Fibroblast of lung (primary cell): ENCODE measurements around the gene PRRT2. TPM values are rescaled to one million over a fixed set of nuclear protein-coding genes. Genes with fewer than 3 reads are reported as not detected.

Experiments used
- DNase-seq, 2 donors: peaks; one replicate each; pipeline versions ENCODE4 v3.0.0 to v3.0.0-alpha.2; 2010; ENCODE audit warnings: low read depth in 2 of 2
- H2AFZ ChIP-seq: 2 replicates; pipeline ENCODE4 v1.5.1; 2012; ENCODE audit warnings: low read length, control low read depth, inconsistent platforms
- H3K27ac ChIP-seq: 2 replicates; pipeline ENCODE4 v1.5.1; 2011; ENCODE audit warnings: low read length, control low read depth; ENCODE audit not compliant: insufficient read depth
- H3K27me3 ChIP-seq: 2 replicates; pipeline ENCODE4 v1.5.1; 2011; ENCODE audit warnings: mild to moderate bottlenecking, low read length; ENCODE audit not compliant: control insufficient read depth, insufficient read depth
- H3K36me3 ChIP-seq: 2 replicates; pipeline ENCODE4 v1.5.1; 2011; ENCODE audit warnings: low read length; ENCODE audit not compliant: control insufficient read depth, insufficient read depth
- H3K4me1 ChIP-seq: 2 replicates; pipeline ENCODE4 v1.5.1; 2011; ENCODE audit warnings: low read length; ENCODE audit not compliant: control insufficient read depth, insufficient read depth; ENCODE audit errors: extremely low read depth
- H3K4me2 ChIP-seq: 2 replicates; pipeline ENCODE4 v1.5.1; 2011; ENCODE audit warnings: low read length, control low read depth; ENCODE audit not compliant: insufficient read depth; ENCODE audit errors: extremely low read depth
- H3K4me3 ChIP-seq, 4 experiments: fragments of 200-600 bp in 1 of 4; sonication (generic) in 1 of 4; replicated peaks in 1 of 4; 2 replicates each; pipeline ENCODE4 v1.5.1; 2011 to 2016; ENCODE audit warnings: low read length in 4 of 4, low read depth in 3 of 4, mild to moderate bottlenecking in 3 of 4, control low read depth in 2 of 4, inconsistent platforms in 1 of 4, mixed read lengths in 1 of 4; ENCODE audit not compliant: insufficient read depth in 1 of 4; ENCODE audit errors: control extremely low read depth in 1 of 4
- H3K79me2 ChIP-seq: 2 replicates; pipeline ENCODE4 v1.5.1; 2012; ENCODE audit warnings: mild to moderate bottlenecking, low read length, inconsistent platforms; ENCODE audit not compliant: control insufficient read depth, insufficient read depth
- H3K9ac ChIP-seq: 2 replicates; pipeline ENCODE4 v1.5.1; 2011; ENCODE audit warnings: mild to moderate bottlenecking, low read length, control low read depth; ENCODE audit not compliant: insufficient read depth
- H3K9me3 ChIP-seq: 2 replicates; pipeline ENCODE4 v1.5.1; 2012; ENCODE audit warnings: low read depth, low read length; ENCODE audit not compliant: control insufficient read depth, insufficient read depth
- H4K20me1 ChIP-seq: 2 replicates; pipeline ENCODE4 v1.5.1; 2011; ENCODE audit warnings: low read length; ENCODE audit not compliant: control insufficient read depth, insufficient read depth; ENCODE audit errors: extremely low read depth
- EZH2 ChIP-seq: IDR thresholded peaks from 2 replicates; pipeline ENCODE4 v1.5.1; 2012; ENCODE audit warnings: low read length, control low read depth, mild to moderate bottlenecking; ENCODE audit errors: missing control alignments
- polyA plus RNA-seq, 2 donors: library from polyadenylated mRNA; depleted of rRNA in 1 of 2; stranded (reverse) in 1 of 2; unstranded in 1 of 2; fragments of >200 nt; gene quantifications; 2 replicates each; pipeline ENCODE4 v1.2.1, GENCODE V29; 2011 to 2012; ENCODE audit warnings: missing spikeins in 1 of 2
- total RNA-seq: library from RNA; depleted of rRNA; stranded (reverse); fragments of >200 nt; gene quantifications from 2 replicates; pipeline ENCODE4 v1.2.1, GENCODE V29; 2014
- TF ChIP-seq, protein P1 (sequence below), 2 donors: IDR thresholded peaks in 1 of 2; conservative IDR thresholded peaks in 1 of 2; 1 replicate in 1 of 2; 2 replicates in 1 of 2; pipeline ENCODE4 v1.5.1; 2011 to 2012; ENCODE audit warnings: low read length in 2 of 2, control low read depth in 1 of 2, inconsistent platforms in 1 of 2, low read depth in 1 of 2, mild to moderate bottlenecking in 1 of 2

Gene PRRT2
- total and polyA plus RNA-seq, 2 donors (not counting 1 experiment from before 2014, with no cell fraction given) = 1.3 to 2.1 TPM

DNA sequence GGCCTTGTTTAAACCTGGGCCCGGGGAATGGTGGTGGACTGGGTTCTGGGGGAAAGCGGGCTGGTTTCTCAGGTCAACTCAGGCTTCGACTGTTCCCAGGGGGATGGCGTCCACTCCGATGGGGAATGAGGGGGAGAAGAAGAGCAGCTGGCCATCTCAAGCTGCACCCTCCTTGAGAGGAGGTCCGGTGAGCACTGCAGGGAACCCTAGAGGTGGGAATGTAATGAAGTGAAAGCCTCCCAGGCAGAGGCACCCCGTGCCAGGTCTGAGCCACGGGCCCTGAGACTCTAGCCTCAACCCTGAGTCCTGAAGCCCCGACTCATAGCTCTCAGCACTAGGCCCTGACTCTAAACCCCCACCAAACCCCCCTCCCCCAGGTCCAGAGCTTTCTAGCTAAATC lies 52.2 kb downstream of the PRRT2 start:
- Histone ChIP-seq H4K20me1 (no peaks in the 10 kb centered on the region), H3K27ac (no peak overlapping the region), H3K27me3 (no peaks in the 10 kb centered on the region), H3K79me2 (peaks cover 14% of the 10 kb centered on the region), H3K4me3 (no peak overlapping the region), H2AFZ (no peak overlapping the region), H3K36me3 (peaks cover 3% of the 10 kb centered on the region), H3K4me1 (no peaks in the 10 kb centered on the region), H3K9me3 (no peaks in the 10 kb centered on the region), H3K4me2 (no peak overlapping the region), H3K9ac (no peak overlapping the region)
- TF ChIP-seq EZH2 = no peak
- TF ChIP-seq, protein P1, sequence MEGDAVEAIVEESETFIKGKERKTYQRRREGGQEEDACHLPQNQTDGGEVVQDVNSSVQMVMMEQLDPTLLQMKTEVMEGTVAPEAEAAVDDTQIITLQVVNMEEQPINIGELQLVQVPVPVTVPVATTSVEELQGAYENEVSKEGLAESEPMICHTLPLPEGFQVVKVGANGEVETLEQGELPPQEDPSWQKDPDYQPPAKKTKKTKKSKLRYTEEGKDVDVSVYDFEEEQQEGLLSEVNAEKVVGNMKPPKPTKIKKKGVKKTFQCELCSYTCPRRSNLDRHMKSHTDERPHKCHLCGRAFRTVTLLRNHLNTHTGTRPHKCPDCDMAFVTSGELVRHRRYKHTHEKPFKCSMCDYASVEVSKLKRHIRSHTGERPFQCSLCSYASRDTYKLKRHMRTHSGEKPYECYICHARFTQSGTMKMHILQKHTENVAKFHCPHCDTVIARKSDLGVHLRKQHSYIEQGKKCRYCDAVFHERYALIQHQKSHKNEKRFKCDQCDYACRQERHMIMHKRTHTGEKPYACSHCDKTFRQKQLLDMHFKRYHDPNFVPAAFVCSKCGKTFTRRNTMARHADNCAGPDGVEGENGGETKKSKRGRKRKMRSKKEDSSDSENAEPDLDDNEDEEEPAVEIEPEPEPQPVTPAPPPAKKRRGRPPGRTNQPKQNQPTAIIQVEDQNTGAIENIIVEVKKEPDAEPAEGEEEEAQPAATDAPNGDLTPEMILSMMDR (conservative IDR thresholded peaks at IDR 0.05 in 1 of 2, IDR thresholded peaks at IDR 0.05 in 1 of 2; ENCODE audit: low read depth in 1 of 2, low read length in 2 of 2) = no peak
- DNase-seq = no peak

Other genes with a start within 250 kb of the PRRT2 start
- not detected in 2 replicates for gene SPN, start 148.9 kb upstream of the PRRT2 start, total RNA-seq
- 0.01 and 0.05 TPM in 2 replicates for gene SPN, start 148.9 kb upstream of the PRRT2 start, polyA plus RNA-seq
- gene QPRT, start 133.0 kb upstream of the PRRT2 start, total RNA-seq = 53.7 and 94.0 TPM in 2 replicates
- gene QPRT, start 133.0 kb upstream of the PRRT2 start, polyA plus RNA-seq = 10.3 and 27.7 TPM in 2 replicates
- not detected in 2 replicates for gene C16orf54, start 66.2 kb upstream of the PRRT2 start, total RNA-seq
- not detected in 2 replicates for gene C16orf54, start 66.2 kb upstream of the PRRT2 start, polyA plus RNA-seq
- not detected in 2 replicates for gene ZG16, start 33.9 kb upstream of the PRRT2 start, total RNA-seq
- not detected in 2 replicates for gene ZG16, start 33.9 kb upstream of the PRRT2 start, polyA plus RNA-seq
- 4.4 and 17.7 TPM in 2 replicates for gene KIF22, start 21.4 kb upstream of the PRRT2 start, total RNA-seq
- 12.3 and 43.3 TPM in 2 replicates for gene KIF22, start 21.4 kb upstream of the PRRT2 start, polyA plus RNA-seq
- gene MAZ, start 5.7 kb upstream of the PRRT2 start, total RNA-seq = 131 and 136 TPM in 2 replicates
- gene MAZ, start 5.7 kb upstream of the PRRT2 start, polyA plus RNA-seq = 68.1 and 96.6 TPM in 2 replicates
- gene PAGR1, start 4.0 kb downstream of the PRRT2 start, total RNA-seq = 10.7 and 12.1 TPM in 2 replicates
- 10.0 and 16.2 TPM in 2 replicates for gene PAGR1, start 4.0 kb downstream of the PRRT2 start, polyA plus RNA-seq
- gene MVP, start 8.3 kb downstream of the PRRT2 start, total RNA-seq = 336 and 518 TPM in 2 replicates
- 208 and 214 TPM in 2 replicates for gene MVP, start 8.3 kb downstream of the PRRT2 start, polyA plus RNA-seq
- 89.1 and 99.6 TPM in 2 replicates for gene CDIPT, start 51.0 kb downstream of the PRRT2 start, total RNA-seq
- gene CDIPT, start 51.0 kb downstream of the PRRT2 start, polyA plus RNA-seq = 78.1 and 84.9 TPM in 2 replicates
- gene SEZ6L2, start 87.4 kb downstream of the PRRT2 start, total RNA-seq = 1.8 and 2.6 TPM in 2 replicates
- 0.80 and 1.2 TPM in 2 replicates for gene SEZ6L2, start 87.4 kb downstream of the PRRT2 start, polyA plus RNA-seq
- 5.4 and 5.9 TPM in 2 replicates for gene ASPHD1, start 88.3 kb downstream of the PRRT2 start, total RNA-seq
- 0.77 and 1.3 TPM in 2 replicates for gene ASPHD1, start 88.3 kb downstream of the PRRT2 start, polyA plus RNA-seq
- 4.6 and 6.3 TPM in 2 replicates for gene KCTD13, start 114.0 kb downstream of the PRRT2 start, total RNA-seq
- 5.7 and 5.9 TPM in 2 replicates for gene KCTD13, start 114.0 kb downstream of the PRRT2 start, polyA plus RNA-seq
- gene TMEM219, start 149.9 kb downstream of the PRRT2 start, total RNA-seq = 80.6 and 100 TPM in 2 replicates
- 79.4 and 86.3 TPM in 2 replicates for gene TMEM219, start 149.9 kb downstream of the PRRT2 start, polyA plus RNA-seq
- 36.5 and 41.3 TPM in 2 replicates for gene TAOK2, start 161.7 kb downstream of the PRRT2 start, total RNA-seq
- gene TAOK2, start 161.7 kb downstream of the PRRT2 start, polyA plus RNA-seq = 12.3 and 14.3 TPM in 2 replicates
- gene HIRIP3, start 183.4 kb downstream of the PRRT2 start, total RNA-seq = 5.6 and 7.9 TPM in 2 replicates
- 3.0 and 7.2 TPM in 2 replicates for gene HIRIP3, start 183.4 kb downstream of the PRRT2 start, polyA plus RNA-seq
- gene INO80E, start 184.0 kb downstream of the PRRT2 start, total RNA-seq = 16.3 and 18.5 TPM in 2 replicates
- gene INO80E, start 184.0 kb downstream of the PRRT2 start, polyA plus RNA-seq = 21.9 and 37.1 TPM in 2 replicates
- gene DOC2A, start 198.8 kb downstream of the PRRT2 start, total RNA-seq = 0.26 and 0.33 TPM in 2 replicates
- gene DOC2A, start 198.8 kb downstream of the PRRT2 start, polyA plus RNA-seq = 0.03 TPM in 1 of 2 replicates, not detected in the other
- gene C16orf92, start 211.0 kb downstream of the PRRT2 start, total RNA-seq = not detected in 2 replicates
- gene C16orf92, start 211.0 kb downstream of the PRRT2 start, polyA plus RNA-seq = not detected in 2 replicates
- gene TLCD3B, start 219.1 kb downstream of the PRRT2 start, total RNA-seq = not detected in 2 replicates
- gene TLCD3B, start 219.1 kb downstream of the PRRT2 start, polyA plus RNA-seq = 0.11 TPM in 1 of 2 replicates, not detected in the other